HepG2 (cell line): ENCODE results near the gene KRTAP5-4. TPM values are rescaled to one million over a fixed set of nuclear protein-coding genes. Genes with fewer than 3 reads are reported as not detected.
A peak's percentile ranks its signal among the peaks of the same experiment; 100 is the strongest.

ENCODE experiments used
- ATAC-seq: fragments of 200-7000 bp; cut with Tn5 transposase; 3 replicates; pipeline ENCODE4 v1.9.1; 2020; ENCODE audit warnings: mild to moderate bottlenecking, moderate library complexity
- BruUV-seq: library from RNA; stranded (reverse); fragments of 400-500 nt; replicated peaks from 2 replicates; lab custom pipeline; 2021; lab: Mats Ljungman, UMichigan
- CTCF ChIA-PET: fragments of 300-600 bp; formaldehyde crosslinking; extraction: SDS; loops from one replicate; lab custom pipeline; 2021; ENCODE audit warnings: low total read pairs, inconsistent platforms, low intra/inter-chr PET ratio; lab: Yijun Ruan, JAX
- POLR2A ChIA-PET: fragments of 350-600 bp; sonication (Branson Sonifier 250); formaldehyde crosslinking; loops from one replicate; lab custom pipeline; 2020; ENCODE audit warnings: antibody characterized with exemption, inconsistent platforms; lab: Yijun Ruan, JAX
- DNase-seq: peaks from one replicate; pipeline ENCODE4 v3.0.0-alpha.2; 2015; ENCODE audit warnings: low spot score
- FAIRE-seq: peaks from 3 replicates; lab custom pipeline; 2011; peaks lifted over from hg19 to GRCh38; lab: Jason Lieb, UNC
- H2AFZ ChIP-seq: one replicate; pipeline ENCODE4 v1.6.1; 2011; ENCODE audit warnings: low read length, inconsistent platforms
- H3K27ac ChIP-seq: fragments of 300-600 bp; 3 replicates; pipeline ENCODE4 v1.8.0; 2011; ENCODE audit warnings: mixed run types, mild to moderate bottlenecking, mixed read lengths, low read length, inconsistent platforms; ENCODE audit not compliant: insufficient read depth; ENCODE audit errors: extremely low read length
- H3K27me3 ChIP-seq, 2 experiments: fragments of 200-600 bp in 1 of 2; 2 replicates in 1 of 2; 3 replicates in 1 of 2; pipeline versions ENCODE4 v1.6.0 to v1.8.0; 2011; ENCODE audit warnings: low read length in 2 of 2, mild to moderate bottlenecking in 2 of 2, moderate library complexity in 2 of 2, inconsistent platforms in 1 of 2; ENCODE audit not compliant: insufficient read depth in 2 of 2, control insufficient read depth in 1 of 2
- H3K36me3 ChIP-seq, 2 experiments: fragments of 200-600 bp in 1 of 2; replicated peaks in 1 of 2; 2 replicates in 1 of 2; 3 replicates in 1 of 2; pipeline versions ENCODE4 v1.5.1 to v1.8.0; 2011; ENCODE audit warnings: low read length in 2 of 2, inconsistent platforms in 1 of 2; ENCODE audit not compliant: insufficient read depth in 2 of 2, control insufficient read depth in 1 of 2
- H3K4me1 ChIP-seq: 2 replicates; pipeline ENCODE4 v1.5.1; 2012; ENCODE audit warnings: low read length, inconsistent platforms; ENCODE audit not compliant: insufficient read depth
- H3K4me2 ChIP-seq: 2 replicates; pipeline ENCODE4 v1.6.0; 2011; ENCODE audit warnings: low read depth, low read length, inconsistent platforms
- H3K4me3 ChIP-seq, 3 experiments: fragments of 200-600 bp in 1 of 3; sonication (generic), shearing (Covaris generic) in 1 of 3; replicated peaks in 1 of 3; 2 replicates each; pipeline ENCODE4 v1.5.1; 2011 to 2016; ENCODE audit warnings: low read length in 3 of 3, inconsistent platforms in 2 of 3, low read depth in 2 of 3, mild to moderate bottlenecking in 2 of 3, control low read depth in 1 of 3, mixed read lengths in 1 of 3; ENCODE audit not compliant: insufficient read depth in 1 of 3
- H3K79me2 ChIP-seq: one replicate; pipeline ENCODE4 v1.6.1; 2011; ENCODE audit warnings: low read length, inconsistent platforms; ENCODE audit not compliant: insufficient read depth
- H3K9ac ChIP-seq: 2 replicates; pipeline ENCODE4 v1.6.0; 2011; ENCODE audit warnings: mild to moderate bottlenecking, low read depth, low read length, inconsistent platforms; ENCODE audit not compliant: insufficient read depth
- H3K9me3 ChIP-seq: 2 replicates; pipeline ENCODE4 v1.5.1; 2012; ENCODE audit warnings: mild to moderate bottlenecking, low read length
- H4K20me1 ChIP-seq: 2 replicates; pipeline ENCODE4 v1.6.0; 2011; ENCODE audit warnings: inconsistent platforms, mild to moderate bottlenecking, low read length, moderate library complexity; ENCODE audit not compliant: insufficient read depth
- EED ChIP-seq: sonication (generic); formaldehyde crosslinking; IDR thresholded peaks from 2 replicates; pipeline ENCODE4 v1.5.0; 2020; ENCODE audit warnings: mild to moderate bottlenecking, missing genetic modification reagents
- HOXA5 ChIP-seq: sonication (generic); formaldehyde crosslinking; IDR thresholded peaks from 2 replicates; pipeline ENCODE4 v1.4.0; 2020; ENCODE audit warnings: missing genetic modification reagents
- MTERF4 ChIP-seq: sonication (generic); formaldehyde crosslinking; IDR thresholded peaks from 2 replicates; pipeline ENCODE4 v1.8.0; 2023; ENCODE audit warnings: mild to moderate bottlenecking, missing genetic modification reagents
- NFE2 ChIP-seq: sonication (generic); formaldehyde crosslinking; IDR thresholded peaks from 2 replicates; pipeline ENCODE4 v1.4.0; 2020; ENCODE audit warnings: missing genetic modification reagents
- ZBTB37 ChIP-seq: sonication (generic); formaldehyde crosslinking; IDR thresholded peaks from 2 replicates; pipeline ENCODE4 v1.4.0; 2020; ENCODE audit warnings: mild to moderate bottlenecking, missing genetic modification reagents
- ZNF350 ChIP-seq: sonication (generic); formaldehyde crosslinking; IDR thresholded peaks from 2 replicates; pipeline ENCODE4 v1.4.0; 2020; ENCODE audit warnings: mild to moderate bottlenecking, low read depth, missing genetic modification reagents, borderline replicate concordance
- ZNF446 ChIP-seq: sonication (generic); formaldehyde crosslinking; IDR thresholded peaks from 2 replicates; pipeline ENCODE4 v1.5.0; 2020; ENCODE audit warnings: mild to moderate bottlenecking, missing genetic modification reagents
- ZNF546 ChIP-seq: sonication (generic); formaldehyde crosslinking; conservative IDR thresholded peaks from 2 replicates; pipeline ENCODE4 v1.8.1; 2023; ENCODE audit warnings: mild to moderate bottlenecking, missing genetic modification reagents
- ZNF687 ChIP-seq: sonication (generic); formaldehyde crosslinking; IDR thresholded peaks from 2 replicates; pipeline ENCODE4 v1.5.1; 2020; ENCODE audit warnings: mild to moderate bottlenecking, missing genetic modification reagents, moderate library complexity
- ZNF788 ChIP-seq: sonication (generic); formaldehyde crosslinking; IDR thresholded peaks from 2 replicates; pipeline ENCODE4 v1.5.0; 2020; ENCODE audit warnings: mild to moderate bottlenecking, missing genetic modification reagents, borderline replicate concordance
- ZNF891 ChIP-seq: sonication (generic); formaldehyde crosslinking; IDR thresholded peaks from 2 replicates; pipeline ENCODE4 v1.5.0; 2020; ENCODE audit warnings: mild to moderate bottlenecking, missing genetic modification reagents
- ZSCAN21 ChIP-seq: sonication (generic); formaldehyde crosslinking; IDR thresholded peaks from 2 replicates; pipeline ENCODE4 v1.8.0; 2022; ENCODE audit warnings: mild to moderate bottlenecking, missing genetic modification reagents, moderate library complexity, borderline replicate concordance
- whole genome bisulfite sequencing: methylation state at CpG from one replicate; pipeline ENCODE4 v1.1.6; 2017; ENCODE audit warnings: low lambda C conversion rate; 5-methylcytosine and 5-hydroxymethylcytosine counted together
- in situ Hi-C: cut with HindIII; loops from 2 replicates; pipeline ENCODE4 v1.10.0; 2017; ENCODE audit warnings: low pct_unique_long_range_greater_than_20kb; ENCODE audit not compliant: extremely low pct_ligation_motif_present
- intact Hi-C: fragments of 100-400 bp; cut with micrococcal nuclease; formaldehyde crosslinking; loops from one replicate; pipeline ENCODE4 v1.10.0; 2022; ENCODE audit not compliant: unreplicated experiment
- polyA plus RNA-seq, 8 experiments: library from polyadenylated mRNA; depleted of rRNA in 3 of 8; stranded (reverse) in 7 of 8; unstranded in 1 of 8; fragments of >200 nt; fragmentation: Illumina TruSeq in 4 of 8; extraction: Trizol in 4 of 8; gene quantifications; 2 replicates each; pipeline versions ENCODE4 v1.2.1 to v1.2.3, GENCODE V29; 2011 to 2016; ENCODE audit warnings: low read depth in 4 of 8, missing spikeins in 1 of 8, mixed read lengths in 1 of 8; ENCODE audit not compliant: insufficient read depth in 1 of 8
- total RNA-seq, 5 experiments: library from RNA; depleted of rRNA; stranded (reverse); fragments of >200 nt; fragmentation: Illumina TruSeq; extraction: Trizol; gene quantifications; 2 replicates each; pipeline ENCODE4 v1.2.3, GENCODE V29; 2016; ENCODE audit warnings: low read depth in 1 of 5
- TF ChIP-seq, protein P1 (sequence below): sonication (generic); formaldehyde crosslinking; IDR thresholded peaks from 2 replicates; pipeline ENCODE4 v1.8.1; 2022; ENCODE audit warnings: mild to moderate bottlenecking, missing genetic modification reagents

KRTAP5-4 gene
- total and polyA plus RNA-seq, 2 of the 13 experiments (the other 11 are each of a cell fraction or from before 2014, with no cell fraction given) = not detected

DNA sequence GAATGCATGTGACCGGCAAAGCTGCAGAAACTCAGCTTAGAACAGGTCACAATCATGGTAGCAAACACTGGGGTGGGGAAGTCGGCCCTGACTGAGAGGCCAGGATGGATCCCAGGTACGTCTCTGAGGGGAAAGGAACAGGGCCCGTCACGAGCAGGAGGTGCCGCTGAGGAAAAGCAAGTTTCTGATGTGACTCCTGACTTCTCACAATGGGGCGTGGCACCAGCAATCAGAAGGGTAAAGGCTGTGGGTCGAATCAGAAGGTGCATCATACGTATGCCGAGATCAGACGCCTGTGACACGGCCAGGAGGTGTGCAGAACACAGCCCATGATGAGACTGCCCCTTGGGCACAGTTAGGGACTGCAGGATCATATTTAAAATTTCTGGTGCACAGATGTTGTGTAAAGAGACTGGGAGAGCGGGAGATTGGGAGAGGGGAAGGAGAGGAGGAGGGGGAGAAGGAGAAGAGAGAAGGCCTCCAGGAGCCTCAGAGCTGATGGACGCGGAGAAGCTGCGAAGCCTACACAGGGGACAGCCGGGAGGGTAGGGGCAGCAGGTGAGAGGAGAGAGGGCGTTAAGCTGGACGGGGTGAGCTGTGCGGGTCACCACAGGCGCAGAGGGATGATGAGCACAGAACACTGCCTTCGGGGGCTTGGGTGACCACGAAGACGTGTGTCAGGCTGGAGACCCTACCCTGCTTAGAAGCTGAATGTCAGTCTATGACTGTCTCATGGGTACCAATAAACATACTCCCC is 38.4 kb upstream of the KRTAP5-4 start:
- DNase-seq = no peak
- H3K27ac ChIP-seq = peak overlapping the region; percentile 84
- H2AFZ ChIP-seq = no peak overlapping the region
- H3K4me1 ChIP-seq = peaks cover 74% of the 10 kb centered on the region
- H3K4me2 ChIP-seq = peak overlapping the region; percentile 51
- ATAC-seq = peak; percentile 20
- BruUV-seq = no TSS peak
- intact Hi-C loops = no loop called here
- peak overlapping the region in 1 of 3 experiments; percentile 37; a peak in 1 of 6 replicates for H3K4me3 ChIP-seq
- WGBS = 87% methylated on average over 24 of the region's 24 CpGs
- no peaks in the 10 kb centered on the region for H3K79me2 ChIP-seq
- H4K20me1 ChIP-seq = no peaks in the 10 kb centered on the region
- H3K9ac ChIP-seq = peak overlapping the region; percentile 76
- POLR2A ChIA-PET = interaction anchor here (0.7 to 2.3 kb wide), 3 partner anchors 29 to 34 kb away, joined by 3 to 18 read pairs (median 4); no protein-coding TSS in a partner anchor
- H3K27me3 ChIP-seq = no peaks in the 10 kb centered on the region
- CTCF ChIA-PET = no interaction called here
- H3K36me3 ChIP-seq = no peaks in the 10 kb centered on the region
- no peaks in the 10 kb centered on the region for H3K9me3 ChIP-seq
- FAIRE-seq = no peak
- in situ Hi-C loops = no loop called here
- peak; percentile 40; the same call in 1 of the 2 replicates for TF ChIP-seq MTERF4 (CRISPR knock-in tag)
- TF ChIP-seq ZNF446 (CRISPR knock-in tag) = peak; percentile 62; the same call in 1 of the 2 replicates
- TF ChIP-seq, protein P1, sequence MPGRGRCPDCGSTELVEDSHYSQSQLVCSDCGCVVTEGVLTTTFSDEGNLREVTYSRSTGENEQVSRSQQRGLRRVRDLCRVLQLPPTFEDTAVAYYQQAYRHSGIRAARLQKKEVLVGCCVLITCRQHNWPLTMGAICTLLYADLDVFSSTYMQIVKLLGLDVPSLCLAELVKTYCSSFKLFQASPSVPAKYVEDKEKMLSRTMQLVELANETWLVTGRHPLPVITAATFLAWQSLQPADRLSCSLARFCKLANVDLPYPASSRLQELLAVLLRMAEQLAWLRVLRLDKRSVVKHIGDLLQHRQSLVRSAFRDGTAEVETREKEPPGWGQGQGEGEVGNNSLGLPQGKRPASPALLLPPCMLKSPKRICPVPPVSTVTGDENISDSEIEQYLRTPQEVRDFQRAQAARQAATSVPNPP (CRISPR knock-in tag) = no peak
- TF ChIP-seq ZNF687 (CRISPR knock-in tag) = peak; percentile 76
- 0 out of 2 replicates have a peak, but pooled peaks have one; percentile 24 for TF ChIP-seq ZNF788 (CRISPR knock-in tag)
- peak; percentile 22; the same call in 1 of the 2 replicates for TF ChIP-seq HOXA5
- TF ChIP-seq ZBTB37 (CRISPR knock-in tag) = no peak
- TF ChIP-seq EED = 0 out of 2 replicates have a peak, but pooled peaks have one; percentile 54
- peak; percentile 52; the same call in 1 of the 2 replicates for TF ChIP-seq ZSCAN21
- TF ChIP-seq ZNF891 (CRISPR knock-in tag) = 0 out of 2 replicates have a peak, but pooled peaks have one; percentile 50
- TF ChIP-seq ZNF546 = no peak
- TF ChIP-seq NFE2 (CRISPR knock-in tag) = no peak
- 0 out of 2 replicates have a peak, but pooled peaks have one; percentile 40 for TF ChIP-seq ZNF350
